ENCODE measurements around the gene RAP1B.

DNA sequence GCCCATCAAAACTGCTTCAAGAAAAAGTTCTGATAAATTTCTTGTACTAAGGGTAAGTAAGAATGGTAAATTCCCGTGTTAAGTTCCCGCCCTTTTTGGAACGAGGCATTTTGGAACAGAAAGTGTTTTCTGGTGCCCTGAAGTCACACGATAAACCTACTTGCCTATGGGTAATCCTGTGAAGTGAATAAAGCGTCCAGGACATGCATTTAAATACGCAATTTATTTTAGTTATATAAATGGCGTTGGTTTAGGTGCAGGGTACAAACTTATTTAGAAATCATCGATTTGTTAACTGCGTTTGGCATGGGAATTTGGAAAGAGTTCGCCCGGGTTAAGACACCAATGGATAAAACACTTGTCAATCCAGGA lies 715 bp upstream of the RAP1B start:
- TF ChIP-seq, protein P1, sequence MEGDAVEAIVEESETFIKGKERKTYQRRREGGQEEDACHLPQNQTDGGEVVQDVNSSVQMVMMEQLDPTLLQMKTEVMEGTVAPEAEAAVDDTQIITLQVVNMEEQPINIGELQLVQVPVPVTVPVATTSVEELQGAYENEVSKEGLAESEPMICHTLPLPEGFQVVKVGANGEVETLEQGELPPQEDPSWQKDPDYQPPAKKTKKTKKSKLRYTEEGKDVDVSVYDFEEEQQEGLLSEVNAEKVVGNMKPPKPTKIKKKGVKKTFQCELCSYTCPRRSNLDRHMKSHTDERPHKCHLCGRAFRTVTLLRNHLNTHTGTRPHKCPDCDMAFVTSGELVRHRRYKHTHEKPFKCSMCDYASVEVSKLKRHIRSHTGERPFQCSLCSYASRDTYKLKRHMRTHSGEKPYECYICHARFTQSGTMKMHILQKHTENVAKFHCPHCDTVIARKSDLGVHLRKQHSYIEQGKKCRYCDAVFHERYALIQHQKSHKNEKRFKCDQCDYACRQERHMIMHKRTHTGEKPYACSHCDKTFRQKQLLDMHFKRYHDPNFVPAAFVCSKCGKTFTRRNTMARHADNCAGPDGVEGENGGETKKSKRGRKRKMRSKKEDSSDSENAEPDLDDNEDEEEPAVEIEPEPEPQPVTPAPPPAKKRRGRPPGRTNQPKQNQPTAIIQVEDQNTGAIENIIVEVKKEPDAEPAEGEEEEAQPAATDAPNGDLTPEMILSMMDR (IDR thresholded peaks at IDR 0.05) = no peak
- TF ChIP-seq POLR2A (IDR thresholded peaks at IDR 0.05) = no peak
